HK-2 (cell line): ENCODE results near the gene BAZ2B.
A peak's percentile ranks its signal among the peaks of the same experiment; 100 is the strongest.

Source experiments
- DNase-seq: peaks from one replicate; pipeline ENCODE4 v3.0.0-alpha.2; 2018; ENCODE audit not compliant: unreplicated experiment

BAZ2B gene

GRCh38 chr2:159322419-159322818 is 293.9 kb downstream of the BAZ2B start:
- no peak for DNase-seq

- peak; percentile 6 for DNase-seq
Measured at GRCh38 chr2:159317392-159318088, 298.8 kb downstream of the BAZ2B start.

GRCh38 chr2:159307942-159308341 is 308.4 kb downstream of the BAZ2B start:
- no peak for DNase-seq

GRCh38 chr2:159300586-159300985 is 315.8 kb downstream of the BAZ2B start:
- DNase-seq, result no peak

- no peak for DNase-seq
Measured at GRCh38 chr2:159298967-159299366, 317.4 kb downstream of the BAZ2B start.

- no peak for DNase-seq
Measured at GRCh38 chr2:159297042-159297707, 319.2 kb downstream of the BAZ2B start.

GRCh38 chr2:159292157-159292556 is 324.2 kb downstream of the BAZ2B start:
- DNase-seq, result no peak

GRCh38 chr2:159290289-159290907 is 325.9 kb downstream of the BAZ2B start:
- DNase-seq, result no peak

GRCh38 chr2:159287733-159288132 is 328.6 kb downstream of the BAZ2B start:
- DNase-seq, result no peak

- peak; percentile 97 for DNase-seq
Measured at GRCh38 chr2:159286709-159287441, 329.5 kb downstream of the BAZ2B start.

- DNase-seq, result peak; percentile 65
Measured at GRCh38 chr2:159285929-159286708, 330.2 kb downstream of the BAZ2B start, which contains the start of gene WDSUB1. WDSUB1 (minus strand) TSS chr2:159286703; CDS start chr2:159283069, 3,634 bp downstream.

- DNase-seq, result no peak
Measured at GRCh38 chr2:159285433-159285832, 330.9 kb downstream of the BAZ2B start.

- DNase-seq, result no peak
Measured at GRCh38 chr2:159283529-159283928, 332.8 kb downstream of the BAZ2B start.

- no peak for DNase-seq
Measured at GRCh38 chr2:159281002-159281401, 335.3 kb downstream of the BAZ2B start.

- DNase-seq, result no peak
Measured at GRCh38 chr2:159279700-159280099, 336.6 kb downstream of the BAZ2B start.

GRCh38 chr2:159275111-159275510 is 341.2 kb downstream of the BAZ2B start:
- DNase-seq, result no peak

GRCh38 chr2:159272156-159272555 is 344.2 kb downstream of the BAZ2B start:
- no peak for DNase-seq

- no peak for DNase-seq
Measured at GRCh38 chr2:159270744-159271379, 345.5 kb downstream of the BAZ2B start.
